ENCODE data around the gene TMEM39A.

The TMEM39A gene

GRCh38 chr3:119396870-119397269 lies 66.5 kb downstream of the TMEM39A start:
- DNase-seq, result no peak

GRCh38 chr3:119395923-119396358 lies 67.5 kb downstream of the TMEM39A start:
- DNase-seq, result no peak

GRCh38 chr3:119388577-119388976 lies 74.8 kb downstream of the TMEM39A start:
- no peak for DNase-seq

DNA sequence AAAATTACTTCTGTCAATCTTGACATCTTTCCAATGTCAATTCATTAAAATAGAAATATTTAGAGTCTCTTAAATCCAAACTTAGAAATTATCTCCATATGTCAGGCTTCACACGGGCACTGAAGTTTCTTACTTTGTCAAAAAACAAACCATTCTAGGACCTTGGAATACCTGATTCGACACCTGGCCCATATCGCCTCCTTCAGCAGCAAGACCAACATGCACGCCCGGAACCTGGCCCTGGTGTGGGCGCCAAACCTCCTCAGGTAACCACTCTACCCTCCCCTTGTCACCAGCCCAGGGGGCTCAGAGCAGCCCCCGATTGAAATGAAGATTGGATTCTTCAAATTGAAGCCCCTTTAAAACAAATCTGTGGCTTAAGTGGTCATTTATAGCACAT lies 81.3 kb downstream of the TMEM39A start:
- no peak for DNase-seq

DNA sequence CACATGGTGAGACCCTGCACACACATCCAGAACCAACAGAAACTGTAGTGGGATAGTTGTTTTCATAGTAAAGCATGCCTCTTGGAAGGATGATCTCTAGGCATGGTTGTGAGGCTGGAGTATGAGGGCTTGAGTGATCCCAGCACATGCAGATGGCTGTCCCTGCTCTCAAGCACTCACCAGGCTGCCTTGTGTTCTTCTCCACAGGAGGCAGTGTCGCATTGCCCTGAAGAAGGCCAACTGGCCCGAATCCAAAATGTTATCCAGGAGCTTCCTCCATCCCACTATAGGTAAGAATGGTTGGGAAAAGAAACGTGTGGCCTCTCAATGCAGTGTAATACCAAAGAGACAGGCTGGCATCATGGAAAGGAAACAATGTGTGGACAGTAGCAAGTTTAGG lies 82.7 kb downstream of the TMEM39A start:
- DNase-seq, result no peak
